H1 (cell line): ENCODE results near the gene CLNS1A. TPM values are rescaled to one million over a fixed set of nuclear protein-coding genes. Genes with fewer than 3 reads are reported as not detected.

Experiments used
- CTCF ChIA-PET: fragments of 300-600 bp; sonication (Branson Sonifier 250); formaldehyde crosslinking; loops from one replicate; lab custom pipeline; 2021; ENCODE audit not compliant: partially characterized antibody; lab: Charles Lee
- POLR2A ChIA-PET: fragments of 300-600 bp; sonication (Branson Sonifier 250); formaldehyde crosslinking; loops from one replicate; lab custom pipeline; 2021; ENCODE audit warnings: inconsistent platforms; ENCODE audit not compliant: partially characterized antibody; lab: Charles Lee
- DNase-seq, 2 experiments: peaks; one replicate each; pipeline versions ENCODE4 v3.0.0 to v3.0.0-alpha.2; 2010 to 2022; ENCODE audit warnings: low spot score in 2 of 2, low read depth in 1 of 2, mixed read lengths in 1 of 2
- FAIRE-seq: peaks from 2 replicates; lab custom pipeline; 2011; peaks lifted over from hg19 to GRCh38; lab: Jason Lieb, UNC
- H2AFZ ChIP-seq: 2 replicates; pipeline ENCODE4 v1.8.1; 2012; ENCODE audit warnings: low read length, inconsistent platforms
- H2AK5ac ChIP-seq: 2 replicates; pipeline ENCODE4 v1.6.1; 2013; ENCODE audit warnings: low read depth, low read length
- H2BK120ac ChIP-seq: replicated peaks from 2 replicates; pipeline ENCODE3; 2013; ENCODE audit warnings: low read depth, low read length, inconsistent platforms
- H2BK12ac ChIP-seq: 2 replicates; pipeline ENCODE4 v1.6.1; 2013; ENCODE audit warnings: low read depth, low read length
- H2BK15ac ChIP-seq: 2 replicates; pipeline ENCODE4 v1.6.1; 2013; ENCODE audit warnings: low read length
- H2BK20ac ChIP-seq: 2 replicates; pipeline ENCODE4 v1.6.1; 2013; ENCODE audit warnings: low read length
- H2BK5ac ChIP-seq: 2 replicates; pipeline ENCODE4 v1.6.1; 2013; ENCODE audit warnings: low read depth, low read length
- H3K14ac ChIP-seq: 2 replicates; pipeline ENCODE4 v1.6.1; 2013; ENCODE audit warnings: inconsistent platforms; ENCODE audit not compliant: insufficient read length
- H3K18ac ChIP-seq: 2 replicates; pipeline ENCODE4 v1.6.1; 2013; ENCODE audit warnings: low read length; ENCODE audit errors: extremely low read depth
- H3K23ac ChIP-seq: 2 replicates; pipeline ENCODE4 v1.6.1; 2013; ENCODE audit warnings: inconsistent platforms; ENCODE audit not compliant: insufficient read length
- H3K23me2 ChIP-seq: 2 replicates; pipeline ENCODE4 v1.6.1; 2013; ENCODE audit warnings: low read depth, low read length
- H3K27ac ChIP-seq: 2 replicates; pipeline ENCODE4 v1.6.1; 2011; ENCODE audit warnings: low read depth, low read length, inconsistent platforms
- H3K27me3 ChIP-seq, 4 experiments: replicated peaks in 1 of 4; 1 replicate in 1 of 4; 2 replicates in 3 of 4; pipeline versions ENCODE4 v1.6.1 to v1.8.1; 2011 to 2013; ENCODE audit warnings: low read length in 3 of 4, mild to moderate bottlenecking in 3 of 4, inconsistent platforms in 2 of 4, mixed read lengths in 2 of 4, moderate library complexity in 1 of 4; ENCODE audit not compliant: control insufficient read depth in 3 of 4, insufficient read depth in 3 of 4; ENCODE audit errors: extremely low read depth in 1 of 4
- H3K36me3 ChIP-seq, 4 experiments: 2 replicates each; pipeline versions ENCODE4 v1.6.1 to v1.8.1; 2011 to 2013; ENCODE audit warnings: mild to moderate bottlenecking in 4 of 4, low read length in 3 of 4, moderate library complexity in 2 of 4, control low read depth in 1 of 4, inconsistent platforms in 1 of 4; ENCODE audit not compliant: insufficient read depth in 4 of 4, control insufficient read depth in 2 of 4
- H3K4ac ChIP-seq: replicated peaks from 2 replicates; pipeline ENCODE3; 2013; ENCODE audit warnings: low read length, low read depth, mixed read lengths, inconsistent platforms; ENCODE audit not compliant: insufficient read length
- H3K4me1 ChIP-seq, 4 experiments: replicated peaks in 1 of 4; 1 replicate in 1 of 4; 2 replicates in 3 of 4; pipeline versions ENCODE4 v1.6.1 to v1.8.1; 2011 to 2013; ENCODE audit warnings: low read length in 3 of 4, inconsistent platforms in 2 of 4, mixed read lengths in 1 of 4; ENCODE audit not compliant: insufficient read depth in 4 of 4, control insufficient read depth in 3 of 4
- H3K4me2 ChIP-seq, 2 experiments: 2 replicates each; pipeline versions ENCODE4 v1.6.1 to v1.8.1; 2011 to 2013; ENCODE audit warnings: low read depth in 2 of 2, low read length in 2 of 2, control low read depth in 1 of 2, inconsistent platforms in 1 of 2, mild to moderate bottlenecking in 1 of 2; ENCODE audit not compliant: insufficient read depth in 1 of 2
- H3K4me3 ChIP-seq, 4 experiments: fragments of 200-600, 300-600 bp in 1 of 4; sonication (generic), shearing (Covaris generic), sonication (Bioruptor Twin) in 1 of 4; 2 replicates each; pipeline versions ENCODE4 v1.5.1 to v1.8.1; 2011 to 2016; ENCODE audit warnings: low read length in 4 of 4, low read depth in 3 of 4, control low read depth in 2 of 4, inconsistent platforms in 2 of 4, mild to moderate bottlenecking in 2 of 4, mixed read lengths in 1 of 4, moderate library complexity in 1 of 4; ENCODE audit not compliant: insufficient read depth in 2 of 4; ENCODE audit errors: extremely low read depth in 1 of 4
- H3K56ac ChIP-seq: replicated peaks from 2 replicates; pipeline ENCODE3; 2013; ENCODE audit warnings: low read depth, mild to moderate bottlenecking, mixed read lengths, low read length, inconsistent platforms; ENCODE audit not compliant: insufficient read length
- H3K79me1 ChIP-seq: 2 replicates; pipeline ENCODE4 v1.6.1; 2013; ENCODE audit warnings: low read depth, low read length, control low read depth
- H3K79me2 ChIP-seq, 2 experiments: 2 replicates each; pipeline versions ENCODE4 v1.6.1 to v1.8.1; 2012 to 2013; ENCODE audit warnings: low read length in 2 of 2, mild to moderate bottlenecking in 2 of 2, inconsistent platforms in 1 of 2; ENCODE audit not compliant: insufficient read depth in 2 of 2, control insufficient read depth in 1 of 2
- H3K9ac ChIP-seq, 4 experiments: replicated peaks in 1 of 4; 1 replicate in 1 of 4; 2 replicates in 3 of 4; pipeline versions ENCODE4 v1.6.1 to v1.8.1; 2011 to 2013; ENCODE audit warnings: low read depth in 3 of 4, low read length in 3 of 4, control low read depth in 2 of 4, mild to moderate bottlenecking in 2 of 4, moderate library complexity in 2 of 4, inconsistent platforms in 1 of 4; ENCODE audit errors: extremely low read depth in 1 of 4
- H3K9me3 ChIP-seq, 2 experiments: 2 replicates each; pipeline versions ENCODE4 v1.6.1 to v1.8.1; 2012 to 2013; ENCODE audit warnings: mild to moderate bottlenecking in 2 of 2, moderate library complexity in 2 of 2, control low read depth in 1 of 2, inconsistent platforms in 1 of 2, low read depth in 1 of 2, low read length in 1 of 2, mixed read lengths in 1 of 2; ENCODE audit not compliant: insufficient read depth in 2 of 2
- H4K20me1 ChIP-seq, 2 experiments: replicated peaks in 1 of 2; 2 replicates each; pipeline versions ENCODE3 to v1.8.1; 2011 to 2013; ENCODE audit warnings: inconsistent platforms in 2 of 2, low read length in 2 of 2, mild to moderate bottlenecking in 1 of 2; ENCODE audit not compliant: insufficient read depth in 2 of 2, control insufficient read depth in 1 of 2
- H4K5ac ChIP-seq: 2 replicates; pipeline ENCODE4 v1.6.1; 2013; ENCODE audit warnings: low read length, low read depth, mixed read lengths, inconsistent platforms; ENCODE audit not compliant: insufficient read length
- H4K8ac ChIP-seq: 2 replicates; pipeline ENCODE4 v1.8.0; 2013; ENCODE audit warnings: mild to moderate bottlenecking, moderate library complexity, low read length, inconsistent platforms; ENCODE audit not compliant: insufficient read depth; ENCODE audit errors: extremely low read depth
- H4K91ac ChIP-seq: replicated peaks from 2 replicates; pipeline ENCODE3; 2013; ENCODE audit warnings: low read length, mixed read lengths, inconsistent platforms; ENCODE audit not compliant: insufficient read length
- CEBPB ChIP-seq: IDR thresholded peaks from 2 replicates; pipeline ENCODE4 v1.6.1; 2012; ENCODE audit warnings: low read depth, low read length
- FOSL1 ChIP-seq: IDR thresholded peaks from 2 replicates; pipeline ENCODE4 v1.6.1; 2011; ENCODE audit warnings: mild to moderate bottlenecking, low read depth, low read length, moderate library complexity; ENCODE audit not compliant: insufficient read depth
- GTF2F1 ChIP-seq: IDR thresholded peaks from 2 replicates; pipeline ENCODE4 v1.6.1; 2012; ENCODE audit warnings: low read depth, low read length, improper control_type of control experiment, borderline replicate concordance
- HDAC6 ChIP-seq: IDR thresholded peaks from one replicate; pipeline ENCODE4 v1.7.1; 2012; ENCODE audit warnings: low read depth, mild to moderate bottlenecking, inconsistent platforms, low read length, moderate library complexity
- KDM4A ChIP-seq: IDR thresholded peaks from one replicate; pipeline ENCODE4 v1.7.1; 2012; ENCODE audit warnings: low read depth, mild to moderate bottlenecking, moderate library complexity, low read length, inconsistent platforms; ENCODE audit not compliant: severe bottlenecking
- POU5F1 ChIP-seq: IDR thresholded peaks from 2 replicates; pipeline ENCODE4 v1.6.1; 2011; ENCODE audit warnings: low read depth, mild to moderate bottlenecking, low read length, moderate library complexity
- RBBP5 ChIP-seq: IDR thresholded peaks from 2 replicates; pipeline ENCODE4 v1.7.1; 2012; ENCODE audit warnings: low read depth, mild to moderate bottlenecking, inconsistent platforms, low read length, moderate library complexity, borderline replicate concordance
- RFX5 ChIP-seq: IDR thresholded peaks from 2 replicates; pipeline ENCODE4 v1.6.1; 2011; ENCODE audit warnings: low read depth, low read length, improper control_type of control experiment, borderline replicate concordance
- SIRT6 ChIP-seq: IDR thresholded peaks from one replicate; pipeline ENCODE4 v1.7.1; 2012; ENCODE audit warnings: low read length, inconsistent platforms
- SP1 ChIP-seq: IDR thresholded peaks from 2 replicates; pipeline ENCODE4 v1.6.1; 2011; ENCODE audit warnings: low read depth, low read length
- SP2 ChIP-seq: IDR thresholded peaks from 2 replicates; pipeline ENCODE4 v1.6.1; 2012; ENCODE audit warnings: mild to moderate bottlenecking, low read length, inconsistent platforms
- polyA plus RNA-seq, 7 experiments: library from polyadenylated mRNA; depleted of rRNA in 3 of 7; stranded (reverse) in 5 of 7; unstranded in 2 of 7; fragments of >200 nt in 5 of 7; fragments of 200-250 nt in 2 of 7; gene quantifications; 1 replicate in 5 of 7; 2 replicates in 1 of 7; 4 replicates in 1 of 7; pipeline versions ENCODE4 v1.2.1 to v1.2.3, GENCODE V29; 2011 to 2013; ENCODE audit warnings: missing spikeins in 2 of 7, mixed read lengths in 2 of 7
- total RNA-seq: library from RNA; stranded (reverse); fragmentation: NEBNext Ultra II Directional; extraction: Animal tissue kit (Norgen Biotek cat#: 25700); gene quantifications from 2 replicates; pipeline ENCODE4 v1.2.1, GENCODE V29; 2021
- TF ChIP-seq, protein P1 (sequence below): IDR thresholded peaks from 2 replicates; pipeline ENCODE4 v1.6.1; 2011; ENCODE audit warnings: low read length, improper control_type of control experiment

Gene CLNS1A
- total and polyA plus RNA-seq, 2 of the 8 experiments (the other 6 are each of a cell fraction or from before 2014, with no cell fraction given), result 136 to 177 TPM

DNA sequence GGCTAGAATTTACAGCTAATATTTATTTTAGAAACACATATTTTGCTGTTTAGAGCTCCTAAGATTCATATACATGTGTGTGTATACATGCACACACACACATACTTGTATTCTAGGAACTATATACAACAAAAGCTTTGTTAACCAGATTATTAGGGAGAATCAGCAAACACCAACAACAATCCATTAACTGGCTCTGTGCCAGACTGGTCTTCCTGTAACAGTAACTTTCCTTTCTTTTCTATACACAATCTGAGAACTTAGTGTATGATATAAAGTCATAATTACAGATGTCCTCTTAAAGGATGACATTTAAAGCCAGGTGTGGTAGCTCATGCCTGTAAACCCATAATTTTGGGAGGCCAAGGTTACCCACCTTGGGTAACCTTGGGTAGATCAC lies 49.5 kb upstream of the CLNS1A start:
- Histone ChIP-seq H3K4me3 (no peak overlapping the region), H2BK15ac (no peak overlapping the region), H4K8ac (no peak overlapping the region), H3K9ac (no peak overlapping the region), H4K20me1 (no peaks in the 10 kb centered on the region), H2AFZ (no peak overlapping the region), H3K79me1 (no peaks in the 10 kb centered on the region), H3K23me2 (no peaks in the 10 kb centered on the region), H2BK120ac (no peak overlapping the region), H4K5ac (no peak overlapping the region), H3K36me3 (peaks cover 2 to 58% (median 33%) of the 10 kb centered on the region in 4 experiments; a peak in 7 of 8 replicates), H2BK12ac (no peak overlapping the region), H3K56ac (no peak overlapping the region), H2BK20ac (no peak overlapping the region), H4K91ac (no peak overlapping the region), H3K4me1 (no peaks in the 10 kb centered on the region), H3K14ac (no peak overlapping the region), H3K4me2 (no peak overlapping the region), H2AK5ac (no peak overlapping the region), H3K23ac (no peak overlapping the region), H3K9me3 (no peaks in the 10 kb centered on the region), H3K18ac (no peak overlapping the region), H3K4ac (no peak overlapping the region), H3K79me2 (no peaks in the 10 kb centered on the region), H3K27ac (no peak overlapping the region), H2BK5ac (no peak overlapping the region), H3K27me3 (no peaks in the 10 kb centered on the region)
- POLR2A ChIA-PET, result no interaction called here
- FAIRE-seq (no peak), DNase-seq (no peak)
- TF ChIP-seq SP1, result no peak
- TF ChIP-seq, protein P1, sequence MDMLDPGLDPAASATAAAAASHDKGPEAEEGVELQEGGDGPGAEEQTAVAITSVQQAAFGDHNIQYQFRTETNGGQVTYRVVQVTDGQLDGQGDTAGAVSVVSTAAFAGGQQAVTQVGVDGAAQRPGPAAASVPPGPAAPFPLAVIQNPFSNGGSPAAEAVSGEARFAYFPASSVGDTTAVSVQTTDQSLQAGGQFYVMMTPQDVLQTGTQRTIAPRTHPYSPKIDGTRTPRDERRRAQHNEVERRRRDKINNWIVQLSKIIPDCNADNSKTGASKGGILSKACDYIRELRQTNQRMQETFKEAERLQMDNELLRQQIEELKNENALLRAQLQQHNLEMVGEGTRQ, result no peak
- TF ChIP-seq HDAC6, result no peak
- TF ChIP-seq FOSL1, result no peak
- no peak for TF ChIP-seq POU5F1
- no peak for TF ChIP-seq RBBP5
- no peak for TF ChIP-seq SIRT6
- TF ChIP-seq RFX5, result no peak
- TF ChIP-seq KDM4A, result no peak
- no peak for TF ChIP-seq CEBPB
- no peak for TF ChIP-seq GTF2F1
- TF ChIP-seq SP2, result no peak
- CTCF ChIA-PET, result interaction anchor here (1.9 kb wide), 1 partner anchor 19 kb away, joined by 4 read pairs; no protein-coding TSS in a partner anchor
